ENCODE results near the gene OXTR.

- TF ChIP-seq POLR2A (IDR thresholded peaks at IDR 0.05) (no peak), CTCF (IDR thresholded peaks at IDR 0.05) (no peak), POLR2AphosphoS5 (IDR thresholded peaks at IDR 0.05; ENCODE audit: insufficient read depth in 1 of 2, low read depth in 1 of 2) (no peak)
Measured at GRCh38 chr3:8756671-8757070, 12.7 kb downstream of the OXTR start.

Measured in vagina (tissue), 2 donors.